Activated CD4-positive, alpha-beta T cell treated with anti-CD3 and anti-CD28 coated beads for 36 hours (primary cell): ENCODE data around the gene RAB37. TPM values are rescaled to one million over a fixed set of nuclear protein-coding genes. Genes with fewer than 3 reads are reported as not detected.
A peak's percentile ranks its signal among the peaks of the same experiment; 100 is the strongest.

ENCODE experiments used
- ATAC-seq: fragments of 200-7000 bp; cut with Tn5 transposase; one replicate; pipeline ENCODE4 v1.10.0; 2021; ENCODE audit warnings: mild to moderate bottlenecking, moderate library complexity
- CTCF ChIA-PET: fragments of 350-600 bp; sonication (Branson Sonifier 250); formaldehyde crosslinking; loops from one replicate; lab custom pipeline; 2021; ENCODE audit warnings: antibody characterized with exemption; lab: Charles Lee
- POLR2A ChIA-PET: fragments of 350-600 bp; sonication (Branson Sonifier 250); formaldehyde crosslinking; loops from one replicate; lab custom pipeline; 2021; ENCODE audit warnings: antibody characterized with exemption, inconsistent platforms; lab: Charles Lee
- DNase-seq: peaks from one replicate; pipeline ENCODE4 v3.0.0-alpha.2; 2020
- H3K27ac Mint-ChIP-seq: one replicate; pipeline ENCODE4 v1.8.0; 2021; ENCODE audit warnings: mixed read lengths
- H3K27me3 Mint-ChIP-seq: one replicate; pipeline ENCODE4 v1.8.0; 2021; ENCODE audit warnings: mixed read lengths
- H3K36me3 Mint-ChIP-seq: one replicate; pipeline ENCODE4 v1.8.0; 2021; ENCODE audit warnings: low read depth, mixed read lengths
- H3K4me1 Mint-ChIP-seq: one replicate; pipeline ENCODE4 v1.8.0; 2021; ENCODE audit warnings: mixed read lengths
- H3K4me3 Mint-ChIP-seq: one replicate; pipeline ENCODE4 v1.8.0; 2021; ENCODE audit warnings: mild to moderate bottlenecking, moderate library complexity, mixed read lengths
- H3K9me3 Mint-ChIP-seq: one replicate; pipeline ENCODE4 v1.8.0; 2021; ENCODE audit warnings: low read depth, mixed read lengths
- intact Hi-C, 2 experiments: fragments of 100-400 bp; cut with DNase I in 1 of 2; cut with micrococcal nuclease in 1 of 2; formaldehyde crosslinking; loops; one replicate each; pipeline versions ENCODE4 v1.14.2 to v1.15.1; 2022 to 2024; cut with DNase I, micrococcal nuclease
- total RNA-seq, 2 experiments: library from RNA; stranded (reverse); gene quantifications; one replicate each; pipeline ENCODE4 v1.2.3, GENCODE V29; 2021

Gene RAB37
- total RNA-seq: 1 to 10 TPM; 2.7 to 3.5 TPM

- Mint-ChIP-seq H3K4me1 (peaks cover 49% of the 10 kb centered on the region), H3K27me3 (no peaks in the 10 kb centered on the region), H3K36me3 (no peaks in the 10 kb centered on the region), H3K4me3 (peak within 1 kb of the TSS; percentile 68), H3K9me3 (no peaks in the 10 kb centered on the region), H3K27ac (peak within 1 kb of the TSS; percentile 79)
- intact Hi-C loops: loop anchor here (1.0 to 10.0 kb wide), 3 partner anchors 79 to 362 kb away; partner anchors contain the start of gene CD300H (in 1 of the 2)
- CTCF ChIA-PET: interaction anchor here (0.6 to 4.5 kb wide), 31 partner anchors 9 to 762 kb away, joined by 3 to 103 read pairs (median 4); partner anchors contain the start of gene FDXR
- POLR2A ChIA-PET: interaction anchor here (0.5 to 1.4 kb wide), 4 partner anchors 38 to 108 kb away, joined by 3 to 6 read pairs (median 3); no protein-coding TSS in a partner anchor
- ATAC-seq (peak; percentile 19), DNase-seq (peak; percentile 65)
These were observed at the start of gene RAB37 for GRCh38 chr17:74736513-74737298. TSS of gene RAB37 (plus strand) at chr17:74737256. CDS start at chr17:74737273, 17 bp downstream.

GRCh38 chr17:74687886-74688285, 49.2 kb upstream of the RAB37 start:
- intact Hi-C loops: no loop called here
- ATAC-seq (no peak), DNase-seq (no peak)
- Mint-ChIP-seq H3K4me3 (no peak overlapping the region), H3K4me1 (peaks cover 4% of the 10 kb centered on the region), H3K27ac (no peak overlapping the region), H3K9me3 (no peaks in the 10 kb centered on the region), H3K36me3 (no peaks in the 10 kb centered on the region), H3K27me3 (no peaks in the 10 kb centered on the region)
- ChIA-PET CTCF (interaction anchor here (1.0 kb wide), 1 partner anchor 20 kb away, joined by 3 read pairs; no protein-coding TSS in a partner anchor), POLR2A (no interaction called here)

GRCh38 chr17:74690409-74690825, 46.6 kb upstream of the RAB37 start:
- no peak for DNase-seq
- peak; percentile 42 for ATAC-seq
- intact Hi-C loops: no loop called here
- Mint-ChIP-seq H3K4me3 (no peak overlapping the region), H3K4me1 (peaks cover 4% of the 10 kb centered on the region), H3K9me3 (no peaks in the 10 kb centered on the region), H3K27ac (no peak overlapping the region), H3K36me3 (no peaks in the 10 kb centered on the region), H3K27me3 (no peaks in the 10 kb centered on the region)
- ChIA-PET CTCF (interaction anchor here (0.6 to 1.0 kb wide), 2 partner anchors 101 to 172 kb away, joined by 3 read pairs; no protein-coding TSS in a partner anchor), POLR2A (no interaction called here)

- Mint-ChIP-seq H3K9me3 (no peaks in the 10 kb centered on the region), H3K27ac (no peak overlapping the region), H3K36me3 (no peaks in the 10 kb centered on the region), H3K4me1 (peaks cover 4% of the 10 kb centered on the region), H3K27me3 (no peaks in the 10 kb centered on the region), H3K4me3 (no peak overlapping the region)
- DNase-seq: no peak
- no peak for ATAC-seq
- ChIA-PET CTCF (no interaction called here), POLR2A (no interaction called here)
- intact Hi-C loops: no loop called here
These were observed 45.9 kb upstream of the RAB37 start for GRCh38 chr17:74691151-74691550.

- Mint-ChIP-seq H3K27me3 (no peaks in the 10 kb centered on the region), H3K9me3 (no peaks in the 10 kb centered on the region), H3K4me3 (no peak overlapping the region), H3K36me3 (no peaks in the 10 kb centered on the region), H3K4me1 (no peaks in the 10 kb centered on the region), H3K27ac (no peak overlapping the region)
- ATAC-seq (no peak), DNase-seq (no peak)
- POLR2A ChIA-PET: no interaction called here
- CTCF ChIA-PET: no interaction called here
- intact Hi-C loops: no loop called here
These were observed 43.0 kb upstream of the RAB37 start for GRCh38 chr17:74694081-74694480.

- H3K36me3 Mint-ChIP-seq: no peaks in the 10 kb centered on the region
- DNase-seq (no peak), ATAC-seq (no peak)
- H3K9me3 Mint-ChIP-seq: no peaks in the 10 kb centered on the region
- POLR2A ChIA-PET: no interaction called here
- H3K4me1 Mint-ChIP-seq: no peaks in the 10 kb centered on the region
- peaks cover 2% of the 10 kb centered on the region for H3K27me3 Mint-ChIP-seq
- H3K4me3 Mint-ChIP-seq: no peak overlapping the region
- CTCF ChIA-PET: no interaction called here
- no peak overlapping the region for H3K27ac Mint-ChIP-seq
- intact Hi-C loops: no loop called here
These were observed 41.4 kb upstream of the RAB37 start for GRCh38 chr17:74695629-74696028.

GRCh38 chr17:74697515-74697914, 39.5 kb upstream of the RAB37 start:
- Mint-ChIP-seq H3K9me3 (no peaks in the 10 kb centered on the region), H3K27me3 (peaks cover 2% of the 10 kb centered on the region), H3K4me3 (no peak overlapping the region), H3K27ac (no peak overlapping the region), H3K4me1 (no peaks in the 10 kb centered on the region), H3K36me3 (no peaks in the 10 kb centered on the region)
- intact Hi-C loops: no loop called here
- ChIA-PET POLR2A (interaction anchor here (0.6 kb wide), 1 partner anchor 144 kb away, joined by 3 read pairs; no protein-coding TSS in a partner anchor), CTCF (no interaction called here)
- ATAC-seq (no peak), DNase-seq (no peak)

- intact Hi-C loops: no loop called here
- Mint-ChIP-seq H3K27me3 (peaks cover 2% of the 10 kb centered on the region), H3K4me1 (no peaks in the 10 kb centered on the region), H3K9me3 (no peaks in the 10 kb centered on the region), H3K27ac (no peak overlapping the region), H3K4me3 (no peak overlapping the region), H3K36me3 (no peaks in the 10 kb centered on the region)
- ChIA-PET POLR2A (no interaction called here), CTCF (no interaction called here)
- no peak for DNase-seq
- no peak for ATAC-seq
These were observed 39.0 kb upstream of the RAB37 start for GRCh38 chr17:74698069-74698468.

GRCh38 chr17:74699236-74699635, 37.8 kb upstream of the RAB37 start:
- peaks cover 2% of the 10 kb centered on the region for H3K27me3 Mint-ChIP-seq
- intact Hi-C loops: no loop called here
- no peak overlapping the region for H3K4me3 Mint-ChIP-seq
- POLR2A ChIA-PET: no interaction called here
- CTCF ChIA-PET: no interaction called here
- ATAC-seq (no peak), DNase-seq (no peak)
- H3K36me3 Mint-ChIP-seq: no peaks in the 10 kb centered on the region
- H3K9me3 Mint-ChIP-seq: no peaks in the 10 kb centered on the region
- H3K27ac Mint-ChIP-seq: no peak overlapping the region
- no peaks in the 10 kb centered on the region for H3K4me1 Mint-ChIP-seq

- CTCF ChIA-PET: interaction anchor here (0.5 to 1.1 kb wide), 2 partner anchors 45 to 106 kb away, joined by 3 to 5 read pairs; no protein-coding TSS in a partner anchor
- DNase-seq (no peak), ATAC-seq (no peak)
- intact Hi-C loops: no loop called here
- POLR2A ChIA-PET: no interaction called here
- H3K4me3 Mint-ChIP-seq: no peak overlapping the region
- no peak overlapping the region for H3K27ac Mint-ChIP-seq
- no peaks in the 10 kb centered on the region for H3K36me3 Mint-ChIP-seq
- peaks cover 2% of the 10 kb centered on the region for H3K27me3 Mint-ChIP-seq
- no peaks in the 10 kb centered on the region for H3K4me1 Mint-ChIP-seq
- H3K9me3 Mint-ChIP-seq: no peaks in the 10 kb centered on the region
These were observed 34.8 kb upstream of the RAB37 start for GRCh38 chr17:74702116-74702871.

GRCh38 chr17:74703311-74703710, 33.7 kb upstream of the RAB37 start:
- Mint-ChIP-seq H3K4me3 (no peak overlapping the region), H3K36me3 (no peaks in the 10 kb centered on the region), H3K27ac (no peak overlapping the region), H3K9me3 (no peaks in the 10 kb centered on the region), H3K27me3 (peaks cover 2% of the 10 kb centered on the region), H3K4me1 (no peaks in the 10 kb centered on the region)
- DNase-seq: no peak
- CTCF ChIA-PET: interaction anchor here (1.1 kb wide), 1 partner anchor 46 kb away, joined by 5 read pairs; no protein-coding TSS in a partner anchor
- POLR2A ChIA-PET: interaction anchor here (0.6 kb wide), 1 partner anchor 198 kb away, joined by 4 read pairs; no protein-coding TSS in a partner anchor
- ATAC-seq: no peak
- intact Hi-C loops: no loop called here
